DOHH2 (cell line): Measurements from ENCODE around the gene STYX.

Source experiments
- EZH2phosphoT487 ChIP-seq: fragments of 200-600 bp; sonication (generic); IDR thresholded peaks from 2 replicates; pipeline ENCODE4 v1.6.1; 2017; ENCODE audit warnings: borderline replicate concordance, mild to moderate bottlenecking, antibody characterized with exemption, low read length, moderate library complexity, mixed read lengths
- TF ChIP-seq, protein P1 (sequence below): fragments of 200-600 bp; sonication (generic); IDR thresholded peaks from one replicate; pipeline ENCODE4 v1.5.1; 2014; ENCODE audit warnings: antibody characterized with exemption, mild to moderate bottlenecking, low read depth, low read length; ENCODE audit not compliant: poor library complexity, severe bottlenecking

DNA sequence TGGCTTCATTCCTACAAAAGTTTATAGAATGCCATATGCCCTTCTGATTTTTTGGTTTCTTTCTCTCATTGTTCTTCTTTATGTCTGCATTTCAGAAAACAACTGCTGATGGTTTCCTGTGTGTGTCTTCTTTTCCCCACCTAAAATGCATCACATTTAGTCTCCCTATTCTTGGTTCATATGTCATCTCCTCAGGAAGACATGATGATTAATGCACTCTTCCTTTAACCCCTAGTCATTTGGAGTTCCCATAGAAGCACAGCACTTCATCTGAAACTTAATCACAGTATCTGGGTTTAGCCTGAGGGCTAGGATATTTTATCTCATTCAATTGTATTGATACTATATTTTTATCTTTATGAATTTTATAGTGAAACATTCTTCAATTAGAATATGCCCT is 39.9 kb downstream of the STYX start:
- TF ChIP-seq, protein P1, sequence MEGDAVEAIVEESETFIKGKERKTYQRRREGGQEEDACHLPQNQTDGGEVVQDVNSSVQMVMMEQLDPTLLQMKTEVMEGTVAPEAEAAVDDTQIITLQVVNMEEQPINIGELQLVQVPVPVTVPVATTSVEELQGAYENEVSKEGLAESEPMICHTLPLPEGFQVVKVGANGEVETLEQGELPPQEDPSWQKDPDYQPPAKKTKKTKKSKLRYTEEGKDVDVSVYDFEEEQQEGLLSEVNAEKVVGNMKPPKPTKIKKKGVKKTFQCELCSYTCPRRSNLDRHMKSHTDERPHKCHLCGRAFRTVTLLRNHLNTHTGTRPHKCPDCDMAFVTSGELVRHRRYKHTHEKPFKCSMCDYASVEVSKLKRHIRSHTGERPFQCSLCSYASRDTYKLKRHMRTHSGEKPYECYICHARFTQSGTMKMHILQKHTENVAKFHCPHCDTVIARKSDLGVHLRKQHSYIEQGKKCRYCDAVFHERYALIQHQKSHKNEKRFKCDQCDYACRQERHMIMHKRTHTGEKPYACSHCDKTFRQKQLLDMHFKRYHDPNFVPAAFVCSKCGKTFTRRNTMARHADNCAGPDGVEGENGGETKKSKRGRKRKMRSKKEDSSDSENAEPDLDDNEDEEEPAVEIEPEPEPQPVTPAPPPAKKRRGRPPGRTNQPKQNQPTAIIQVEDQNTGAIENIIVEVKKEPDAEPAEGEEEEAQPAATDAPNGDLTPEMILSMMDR: no peak
- no peak for TF ChIP-seq EZH2phosphoT487
